GM19239 (cell line): Measurements from ENCODE around the gene XXYLT1.
"Not testable (repeated sequence)": the region's sequence is repeated elsewhere in the genome, so short reads cannot be mapped to it uniquely, and the experiment has no call there.

Experiments used
- DNase-seq: peaks from one replicate; pipeline ENCODE4 v3.0.0; 2011; ENCODE audit warnings: low spot score; ENCODE audit not compliant: insufficient read length
- FAIRE-seq: peaks from 2 replicates; lab custom pipeline; 2011; peaks lifted over from hg19 to GRCh38; lab: Jason Lieb, UNC

XXYLT1 gene

GRCh38 chr3:195042743-195043606 is 228.0 kb downstream of the XXYLT1 start:
- FAIRE-seq (no peak), DNase-seq (no peak)

DNA sequence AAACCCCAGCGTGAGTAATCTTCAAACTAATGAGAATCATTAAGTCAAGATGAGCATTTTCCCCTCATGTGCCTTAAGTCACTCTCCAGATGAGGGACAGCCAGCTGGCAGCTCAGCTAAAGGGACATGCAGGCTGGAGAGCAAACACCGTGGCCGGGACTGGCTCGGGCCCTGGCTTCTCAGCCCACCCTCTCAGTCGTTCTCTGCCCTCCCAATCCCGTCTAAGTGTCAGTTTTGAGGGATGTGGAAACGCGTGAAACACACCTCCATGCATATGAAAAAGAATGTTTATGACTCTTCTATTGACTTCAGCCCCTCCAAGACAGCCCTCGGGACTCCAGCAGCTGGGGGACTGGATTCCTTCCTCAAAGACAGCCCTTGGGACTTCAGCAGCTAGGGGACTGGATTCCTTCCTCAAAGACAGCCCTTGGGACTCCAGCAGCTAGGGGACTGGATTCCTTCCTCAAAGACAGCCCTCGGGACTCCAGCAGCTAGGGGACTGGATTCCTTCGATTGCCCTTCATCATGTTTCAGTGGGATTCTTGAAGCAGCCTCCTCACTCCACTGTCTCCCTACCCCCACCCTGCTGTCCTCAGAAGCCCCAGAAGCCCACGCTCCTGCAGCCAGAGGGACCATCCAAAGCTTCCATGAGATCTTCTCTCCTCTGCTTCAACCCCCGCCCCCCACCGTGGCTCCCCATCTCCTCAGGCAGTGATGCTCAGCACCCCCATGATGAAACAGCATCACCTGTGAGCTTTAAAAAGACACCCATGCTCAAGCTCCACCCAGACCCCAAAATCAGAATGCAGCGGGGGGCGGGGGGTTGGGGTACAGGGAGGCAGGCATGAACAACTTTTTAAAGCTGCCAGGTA is 228.9 kb downstream of the XXYLT1 start:
- FAIRE-seq (no peak), DNase-seq (no peak)

- DNase-seq (no peak), FAIRE-seq (no peak)
Observed at GRCh38 chr3:195040773-195041520, 230.0 kb downstream of the XXYLT1 start.

DNA sequence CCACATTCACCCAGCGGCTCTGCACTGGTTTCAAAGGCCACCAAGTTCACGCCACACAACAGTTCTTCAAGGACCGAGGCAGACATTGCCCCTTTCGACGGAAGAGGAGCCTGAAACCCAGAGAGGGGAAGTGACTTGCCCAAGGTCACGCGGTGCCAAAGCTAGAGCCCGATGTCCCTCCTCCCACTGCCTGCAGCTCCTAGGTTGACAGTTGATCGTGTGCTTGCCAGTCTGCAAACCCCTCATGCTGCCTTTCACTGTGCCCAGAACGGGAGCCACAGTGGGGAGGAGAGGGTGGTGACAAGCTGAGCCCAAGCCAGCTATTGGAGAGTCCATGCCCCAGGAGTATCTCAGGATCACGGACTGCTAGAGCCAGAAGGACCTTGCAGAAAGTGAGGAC is 230.9 kb downstream of the XXYLT1 start:
- DNase-seq, result no peak
- no peak for FAIRE-seq

GRCh38 chr3:195039180-195039843 is 231.6 kb downstream of the XXYLT1 start:
- FAIRE-seq (no peak), DNase-seq (no peak)

DNA sequence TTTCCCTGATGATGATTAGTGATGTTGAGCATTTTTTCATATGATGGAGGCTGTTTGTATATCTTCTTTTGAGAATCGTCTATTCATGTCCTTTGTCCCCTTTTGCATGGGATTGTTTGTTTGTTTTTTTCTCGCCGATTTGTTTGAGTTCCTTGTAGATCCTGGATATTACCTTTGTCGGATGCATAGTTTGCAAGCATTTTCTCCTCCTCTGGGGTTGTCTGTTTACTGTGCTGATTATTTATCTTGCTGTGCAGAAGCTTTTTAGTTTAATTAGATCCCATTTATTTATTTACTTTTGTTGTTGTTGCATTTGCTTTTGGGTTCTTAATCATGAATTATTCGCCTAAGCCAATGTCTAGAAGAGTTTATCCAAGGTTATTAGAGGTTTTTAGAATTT is 232.8 kb downstream of the XXYLT1 start:
- DNase-seq (no peak), FAIRE-seq (no peak)

GRCh38 chr3:195037586-195037985 is 233.4 kb downstream of the XXYLT1 start:
- not testable (repeated sequence) for DNase-seq, FAIRE-seq

DNA sequence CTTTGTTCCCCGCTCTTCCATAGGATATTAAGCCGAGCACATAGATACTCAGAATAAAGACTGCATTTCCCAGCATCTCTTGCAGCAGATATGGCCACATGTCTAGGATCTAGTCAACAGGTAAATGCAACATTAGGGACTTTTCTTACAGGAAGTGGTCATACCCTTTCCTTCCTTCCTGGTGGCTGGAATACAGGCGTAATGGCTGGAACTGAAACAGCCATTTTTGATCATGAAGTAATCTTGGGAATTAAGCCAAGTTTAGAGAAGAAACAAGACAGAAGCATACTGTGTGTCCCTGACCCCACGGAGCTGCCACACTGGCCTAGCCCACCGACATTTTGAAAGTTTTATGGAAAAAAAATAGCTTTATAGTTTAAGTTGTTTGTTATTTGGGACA is 234.0 kb downstream of the XXYLT1 start:
- FAIRE-seq (no peak), DNase-seq (no peak)

DNA sequence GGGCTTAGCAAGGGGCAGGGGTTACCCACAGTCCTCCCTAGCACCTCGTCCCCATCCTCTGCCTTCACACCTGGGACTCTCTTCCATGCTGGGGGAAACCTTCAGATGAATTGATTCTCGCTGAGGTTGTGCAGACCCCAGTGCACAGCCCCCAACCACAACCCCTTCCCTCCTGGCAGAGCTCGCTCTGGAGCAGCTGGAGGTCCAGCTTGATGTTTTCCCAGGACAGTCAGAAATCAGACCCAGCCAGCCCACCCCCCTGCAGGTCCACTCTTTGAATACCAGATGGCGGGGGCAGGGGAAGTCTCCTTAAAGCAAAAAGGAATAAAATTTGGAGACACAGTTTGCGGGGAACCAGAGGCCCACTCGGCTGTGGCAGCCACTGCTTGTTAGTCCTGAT is 234.4 kb downstream of the XXYLT1 start:
- no peak for FAIRE-seq
- no peak for DNase-seq

GRCh38 chr3:195036203-195036505 is 234.8 kb downstream of the XXYLT1 start:
- FAIRE-seq, result no peak
- no peak for DNase-seq

DNA sequence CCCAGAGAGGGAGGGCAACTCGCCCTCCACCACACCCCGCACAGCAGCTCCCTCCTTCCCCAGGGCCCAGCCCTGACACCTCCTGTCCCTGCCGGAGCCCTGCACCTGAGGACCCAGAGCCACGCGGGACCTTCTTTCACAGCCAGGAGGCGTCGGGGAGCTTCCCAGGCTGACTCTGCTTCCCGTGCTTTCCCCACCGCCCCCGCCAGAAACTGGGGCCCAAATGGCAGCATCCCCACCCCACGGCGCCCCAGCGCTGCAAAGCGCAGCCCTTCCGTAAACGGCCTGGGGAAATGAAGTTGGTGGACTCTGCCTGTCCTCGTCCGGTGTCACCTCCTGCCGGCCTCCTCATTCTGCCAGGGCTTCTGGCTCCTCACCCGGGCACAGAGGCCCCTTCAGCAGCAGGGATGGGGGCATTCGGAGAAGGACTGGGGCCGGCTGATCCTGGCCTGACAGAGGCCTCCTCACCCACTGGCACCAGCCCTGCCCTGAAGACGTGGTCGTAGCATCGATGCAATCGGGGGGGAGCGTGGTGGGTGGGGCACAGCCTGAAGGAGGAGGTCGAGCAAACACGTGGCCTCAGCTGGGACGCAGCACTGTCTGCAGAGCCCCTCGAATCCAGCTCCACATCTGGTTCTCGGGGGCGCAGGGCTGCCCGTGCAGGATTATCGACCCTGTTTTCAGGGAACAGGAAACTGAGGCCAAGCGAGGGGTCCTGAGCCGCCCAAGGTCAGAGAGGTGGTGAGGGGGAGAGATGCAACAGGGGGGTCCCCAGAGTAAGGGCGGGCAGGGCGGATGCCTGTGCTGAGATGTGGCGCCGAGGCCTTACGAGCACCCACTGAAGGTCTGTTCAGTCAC is 235.4 kb downstream of the XXYLT1 start:
- FAIRE-seq (no peak), DNase-seq (no peak)

DNA sequence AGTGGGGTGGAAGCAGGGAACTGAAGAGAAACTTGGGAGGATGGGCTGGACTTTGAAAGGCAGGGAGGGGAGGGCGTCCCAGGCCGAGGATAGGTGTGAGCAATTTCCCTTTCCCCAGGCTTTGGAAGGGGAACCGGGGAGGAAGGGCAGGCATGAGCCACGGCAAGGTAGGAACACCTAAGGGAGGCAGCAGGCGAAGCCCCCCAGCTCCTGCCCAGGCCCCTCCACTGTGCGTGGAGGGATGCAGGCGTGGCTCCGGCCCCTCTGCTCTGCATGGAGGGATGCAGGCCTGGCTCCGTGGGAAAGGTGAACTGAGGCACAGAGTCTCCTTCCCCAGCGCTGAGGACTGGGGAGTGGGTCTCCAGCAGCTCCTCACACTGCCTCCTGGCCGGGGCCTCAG is 236.4 kb downstream of the XXYLT1 start:
- FAIRE-seq, result no peak

GRCh38 chr3:195034101-195034500 is 236.9 kb downstream of the XXYLT1 start:
- FAIRE-seq (no peak), DNase-seq (no peak)

More for the DNA sequence above, 236.4 kb downstream of the XXYLT1 start:
- no peak for DNase-seq

DNA sequence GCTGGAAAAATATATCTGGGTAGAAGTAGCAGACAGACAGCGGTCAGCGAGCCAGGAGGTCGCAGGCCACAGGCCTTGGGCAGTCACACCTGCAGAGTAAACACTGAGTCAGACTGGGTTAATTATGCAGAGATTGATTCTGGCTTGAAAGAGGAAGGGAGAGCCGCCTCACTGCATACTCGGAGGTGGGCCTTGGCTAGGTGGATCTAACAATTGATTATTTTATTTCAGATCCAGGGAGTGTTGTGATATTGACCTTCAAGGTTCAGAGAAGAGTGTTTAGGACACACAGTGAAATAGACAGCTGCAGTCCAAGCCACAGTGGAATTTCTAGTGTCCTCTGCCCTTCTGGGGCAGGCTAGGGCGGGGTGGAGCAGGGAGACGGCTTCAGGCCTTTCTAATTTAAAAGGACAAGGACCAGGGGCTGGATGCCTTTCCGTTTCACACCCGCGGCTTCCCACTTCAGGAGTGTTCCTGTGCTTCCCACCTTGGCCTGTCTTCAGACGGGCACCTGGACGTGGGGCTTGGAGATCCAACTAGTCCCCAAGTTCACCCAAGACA is 237.3 kb downstream of the XXYLT1 start:
- no peak for DNase-seq
- no peak for FAIRE-seq

- DNase-seq, result no peak
- FAIRE-seq, result no peak
Observed at GRCh38 chr3:195032955-195033354, 238.0 kb downstream of the XXYLT1 start.

GRCh38 chr3:195032106-195032759 is 238.7 kb downstream of the XXYLT1 start:
- DNase-seq (no peak), FAIRE-seq (no peak)

DNA sequence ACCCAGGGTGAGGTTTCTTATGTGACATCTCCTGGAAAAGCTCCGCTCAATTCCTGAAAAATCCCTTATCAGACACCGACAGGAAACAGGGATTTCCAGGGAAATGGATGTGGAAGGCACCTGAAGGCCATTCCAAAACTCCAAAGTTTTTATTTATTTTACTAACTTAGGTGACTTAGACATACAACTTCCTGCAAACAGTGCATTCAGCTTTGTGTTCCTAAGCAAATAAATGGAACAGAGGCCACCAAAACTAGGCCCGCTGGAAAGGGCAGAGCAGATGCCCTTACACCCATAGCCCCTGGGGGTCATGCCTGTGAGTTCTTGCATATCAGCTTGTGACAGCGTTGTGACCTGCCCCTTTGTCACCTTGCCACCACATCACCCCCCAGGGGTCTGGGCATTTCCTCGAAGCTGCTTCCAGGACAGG is 239.4 kb downstream of the XXYLT1 start:
- no peak for DNase-seq
- no peak for FAIRE-seq

DNA sequence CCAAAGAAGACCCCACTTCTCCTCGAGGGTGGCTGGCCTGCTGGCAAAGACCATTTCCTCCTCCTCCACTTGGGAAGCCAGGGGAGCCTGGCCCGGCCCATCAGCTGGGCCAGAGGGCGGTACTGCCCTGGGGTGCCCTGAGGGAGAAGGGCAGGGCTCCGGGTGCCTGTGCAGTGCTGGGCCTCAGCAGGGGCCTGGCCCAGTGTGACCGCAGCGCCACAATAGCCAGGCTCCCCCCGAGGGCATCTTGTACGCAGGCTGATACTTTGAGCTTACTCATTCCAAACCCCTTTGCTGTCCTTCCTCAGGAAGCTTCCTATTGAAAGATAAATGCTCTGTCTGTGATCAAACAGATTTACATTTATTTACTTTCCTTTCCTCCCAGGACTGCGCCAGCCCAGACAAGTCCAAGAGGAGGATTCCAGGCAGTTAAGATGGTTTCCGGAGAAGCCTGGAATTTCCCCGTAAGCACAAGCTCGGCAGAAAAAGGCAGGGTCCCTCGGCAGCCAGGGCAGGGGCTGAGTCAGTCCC is 240.1 kb downstream of the XXYLT1 start:
- FAIRE-seq (no peak), DNase-seq (no peak)
